H9 (cell line): ENCODE measurements around the gene SKIL. TPM values are rescaled to one million over a fixed set of nuclear protein-coding genes. Genes with fewer than 3 reads are reported as not detected.

Experiments
- DNase-seq: peaks from one replicate; pipeline ENCODE4 v3.0.0-alpha.2; 2017
- H2AFZ ChIP-seq: one replicate; pipeline ENCODE4 v1.6.1; 2013; ENCODE audit warnings: mild to moderate bottlenecking, low read length, control low read depth, moderate library complexity
- H2AK5ac ChIP-seq: 2 replicates; pipeline ENCODE4 v1.6.1; 2013; ENCODE audit warnings: low read length, control low read depth, mixed read lengths; ENCODE audit not compliant: insufficient read length
- H2BK120ac ChIP-seq: one replicate; pipeline ENCODE4 v1.6.1; 2013; ENCODE audit warnings: low read depth, mild to moderate bottlenecking, low read length, control low read depth, inconsistent platforms; ENCODE audit not compliant: poor library complexity, severe bottlenecking
- H2BK12ac ChIP-seq: 2 replicates; pipeline ENCODE4 v1.6.1; 2013; ENCODE audit warnings: low read length, control low read depth, mixed read lengths, low read depth; ENCODE audit not compliant: insufficient read length
- H2BK15ac ChIP-seq: 2 replicates; pipeline ENCODE4 v1.6.1; 2013; ENCODE audit warnings: low read depth, low read length, control low read depth
- H2BK20ac ChIP-seq: one replicate; pipeline ENCODE4 v1.6.1; 2013; ENCODE audit warnings: low read depth, mild to moderate bottlenecking, low read length, control low read depth, inconsistent platforms; ENCODE audit not compliant: poor library complexity, severe bottlenecking
- H2BK5ac ChIP-seq: 2 replicates; pipeline ENCODE4 v1.6.1; 2013; ENCODE audit warnings: low read length, control low read depth, mixed read lengths; ENCODE audit not compliant: insufficient read length
- H3K14ac ChIP-seq: 2 replicates; pipeline ENCODE4 v1.6.1; 2013; ENCODE audit warnings: low read length, control low read depth; ENCODE audit not compliant: insufficient read depth
- H3K18ac ChIP-seq: 2 replicates; pipeline ENCODE4 v1.6.1; 2013; ENCODE audit warnings: low read depth, mild to moderate bottlenecking, mixed read lengths, low read length, control low read depth; ENCODE audit not compliant: insufficient read length
- H3K23ac ChIP-seq: 2 replicates; pipeline ENCODE4 v1.6.1; 2013; ENCODE audit warnings: low read length, control low read depth, mixed read lengths, low read depth; ENCODE audit not compliant: insufficient read length
- H3K23me2 ChIP-seq: 2 replicates; pipeline ENCODE4 v1.6.1; 2013; ENCODE audit warnings: low read depth, mild to moderate bottlenecking, mixed read lengths, low read length, control low read depth; ENCODE audit not compliant: insufficient read length, poor library complexity, severe bottlenecking
- H3K27ac ChIP-seq: 2 replicates; pipeline ENCODE4 v1.5.1; 2013; ENCODE audit warnings: low read length, control low read depth, mixed read lengths, low read depth; ENCODE audit not compliant: insufficient read length
- H3K27me3 ChIP-seq: 2 replicates; pipeline ENCODE4 v1.6.1; 2013; ENCODE audit warnings: low read length, control low read depth, inconsistent platforms; ENCODE audit not compliant: insufficient read depth
- H3K4ac ChIP-seq: 2 replicates; pipeline ENCODE4 v1.6.1; 2013; ENCODE audit warnings: low read depth, mild to moderate bottlenecking, control low read depth, inconsistent platforms, low read length, moderate library complexity
- H3K4me1 ChIP-seq: 2 replicates; pipeline ENCODE4 v1.6.1; 2013; ENCODE audit warnings: low read length, control low read depth, inconsistent platforms; ENCODE audit not compliant: insufficient read depth
- H3K4me2 ChIP-seq: 2 replicates; pipeline ENCODE4 v1.6.1; 2013; ENCODE audit warnings: low read length, control low read depth, mixed read lengths; ENCODE audit not compliant: insufficient read length, insufficient read depth
- H3K56ac ChIP-seq: 2 replicates; pipeline ENCODE4 v1.6.1; 2013; ENCODE audit warnings: low read depth, mild to moderate bottlenecking, mixed read lengths, low read length, control low read depth; ENCODE audit not compliant: insufficient read length
- H3K79me1 ChIP-seq: 2 replicates; pipeline ENCODE4 v1.6.1; 2013; ENCODE audit warnings: low read depth, mild to moderate bottlenecking, moderate library complexity, low read length, control low read depth, inconsistent platforms; ENCODE audit not compliant: insufficient read depth, poor library complexity, severe bottlenecking
- H3K79me2 ChIP-seq: 2 replicates; pipeline ENCODE4 v1.6.1; 2013; ENCODE audit warnings: low read length, control low read depth, inconsistent platforms; ENCODE audit not compliant: insufficient read depth
- H3K9ac ChIP-seq: 2 replicates; pipeline ENCODE4 v1.6.1; 2013; ENCODE audit warnings: low read length, control low read depth, mixed read lengths; ENCODE audit not compliant: insufficient read length; ENCODE audit errors: extremely low read depth
- H3K9me3 ChIP-seq: one replicate; pipeline ENCODE4 v1.6.1; 2013; ENCODE audit warnings: low read depth, low read length, inconsistent platforms; ENCODE audit not compliant: control insufficient read depth
- H3T11ph ChIP-seq: one replicate; pipeline ENCODE4 v1.6.1; 2013; ENCODE audit warnings: mild to moderate bottlenecking, low read length, control low read depth, inconsistent platforms
- H4K20me1 ChIP-seq: one replicate; pipeline ENCODE4 v1.6.1; 2013; ENCODE audit not compliant: control insufficient read depth, insufficient read length, insufficient read depth
- H4K5ac ChIP-seq: 2 replicates; pipeline ENCODE4 v1.6.1; 2013; ENCODE audit warnings: low read depth, mild to moderate bottlenecking, mixed read lengths, low read length, control low read depth; ENCODE audit not compliant: insufficient read length
- H4K8ac ChIP-seq: replicated peaks from 2 replicates; pipeline ENCODE4 v1.6.1; 2013; ENCODE audit warnings: low read length, control low read depth, mixed read lengths, low read depth; ENCODE audit not compliant: insufficient read length
- H4K91ac ChIP-seq: 2 replicates; pipeline ENCODE4 v1.6.1; 2013; ENCODE audit warnings: low read depth, mild to moderate bottlenecking, moderate library complexity, mixed read lengths, low read length, control low read depth; ENCODE audit not compliant: insufficient read length
- H3K27ac Mint-ChIP-seq, 3 experiments: 2 replicates in 2 of 3; 3 replicates in 1 of 3; pipeline ENCODE4 v1.8.0; 2020 to 2021; ENCODE audit warnings: mixed read lengths in 3 of 3, mild to moderate bottlenecking in 1 of 3, moderate library complexity in 1 of 3
- H3K27me3 Mint-ChIP-seq: 2 replicates; pipeline ENCODE4 v1.8.0; 2021; ENCODE audit warnings: low read depth, mild to moderate bottlenecking, moderate library complexity, mixed read lengths
- H3K36me3 Mint-ChIP-seq, 3 experiments: 2 replicates in 2 of 3; 3 replicates in 1 of 3; pipeline ENCODE4 v1.8.0; 2020 to 2021; ENCODE audit warnings: low read depth in 3 of 3, mixed read lengths in 3 of 3; ENCODE audit not compliant: insufficient read depth in 1 of 3
- H3K4me1 Mint-ChIP-seq, 2 experiments: 2 replicates each; pipeline ENCODE4 v1.8.0; 2020; ENCODE audit warnings: mixed read lengths in 2 of 2
- H3K4me3 Mint-ChIP-seq, 2 experiments: 2 replicates in 1 of 2; 3 replicates in 1 of 2; pipeline ENCODE4 v1.8.0; 2020 to 2021; ENCODE audit warnings: mild to moderate bottlenecking in 2 of 2, mixed read lengths in 2 of 2, moderate library complexity in 1 of 2
- H3K9me3 Mint-ChIP-seq, 2 experiments: 2 replicates in 1 of 2; 3 replicates in 1 of 2; pipeline ENCODE4 v1.8.0; 2020; ENCODE audit warnings: mild to moderate bottlenecking in 2 of 2, mixed read lengths in 2 of 2, moderate library complexity in 1 of 2
- WGBS: extraction: QIAGEN DNeasy Blood & Tissue Kit; methylation state at CpG from one replicate; pipeline ENCODE4 v1.1.7; 2013; ENCODE audit warnings: missing lambda C conversion rate, low lambda C conversion rate, mixed read lengths; ENCODE audit not compliant: insufficient read length; ENCODE audit errors: extremely low coverage; 5-methylcytosine and 5-hydroxymethylcytosine counted together
- total RNA-seq: library from RNA; stranded (reverse); gene quantifications from 2 replicates; pipeline ENCODE4 v1.2.1, GENCODE V29; 2021
- TF ChIP-seq, protein P1 (sequence below): fragments of 200-600 bp; sonication (generic); conservative IDR thresholded peaks from 3 replicates; pipeline ENCODE4 v1.8.0; 2021; ENCODE audit warnings: antibody characterized with exemption, mild to moderate bottlenecking

Gene SKIL
- total RNA-seq, 1 experiment from 2014 or later = 170 TPM

DNA sequence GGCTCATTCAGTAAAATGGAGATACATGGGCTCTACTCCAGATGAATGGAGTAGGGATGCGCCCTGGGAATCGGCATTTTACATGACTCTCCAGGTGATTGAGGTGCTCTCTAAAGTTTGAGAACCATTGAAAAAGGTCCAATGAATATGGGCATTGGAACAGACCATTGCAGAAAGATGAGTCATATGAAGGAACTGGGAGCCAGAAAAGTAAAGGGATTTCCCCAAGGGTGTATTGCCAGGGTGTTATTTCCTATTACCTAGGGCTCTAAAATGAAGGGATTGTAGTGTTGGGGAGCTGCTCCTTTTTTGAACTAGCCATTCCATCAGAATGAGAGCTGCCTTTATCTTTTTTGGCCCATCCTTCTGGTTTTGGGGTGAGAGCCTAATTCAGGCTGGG is 82.8 kb downstream of the SKIL start:
- Histone ChIP-seq H3K4ac (no peak overlapping the region), H3K9me3 (no peaks in the 10 kb centered on the region), H4K8ac (no peak overlapping the region), H3K56ac (no peak overlapping the region), H2AFZ (no peak overlapping the region), H3K4me2 (no peak overlapping the region), H3K27ac (no peak overlapping the region), H3K18ac (no peak overlapping the region), H3K79me1 (no peaks in the 10 kb centered on the region), H4K91ac (no peak overlapping the region), H3K27me3 (no peaks in the 10 kb centered on the region), H3K23me2 (no peaks in the 10 kb centered on the region), H3T11ph (no peak overlapping the region), H3K9ac (no peak overlapping the region), H2BK12ac (no peak overlapping the region), H2BK15ac (no peak overlapping the region), H3K14ac (no peak overlapping the region), H4K20me1 (no peaks in the 10 kb centered on the region), H2BK120ac (no peak overlapping the region), H3K23ac (no peak overlapping the region), H2AK5ac (no peak overlapping the region), H2BK20ac (no peak overlapping the region), H3K79me2 (no peaks in the 10 kb centered on the region; the same call in 1 of the 2 replicates), H3K4me1 (peaks cover 3% of the 10 kb centered on the region; the same call in 1 of the 2 replicates), H2BK5ac (no peak overlapping the region), H4K5ac (no peak overlapping the region)
- TF ChIP-seq, protein P1, sequence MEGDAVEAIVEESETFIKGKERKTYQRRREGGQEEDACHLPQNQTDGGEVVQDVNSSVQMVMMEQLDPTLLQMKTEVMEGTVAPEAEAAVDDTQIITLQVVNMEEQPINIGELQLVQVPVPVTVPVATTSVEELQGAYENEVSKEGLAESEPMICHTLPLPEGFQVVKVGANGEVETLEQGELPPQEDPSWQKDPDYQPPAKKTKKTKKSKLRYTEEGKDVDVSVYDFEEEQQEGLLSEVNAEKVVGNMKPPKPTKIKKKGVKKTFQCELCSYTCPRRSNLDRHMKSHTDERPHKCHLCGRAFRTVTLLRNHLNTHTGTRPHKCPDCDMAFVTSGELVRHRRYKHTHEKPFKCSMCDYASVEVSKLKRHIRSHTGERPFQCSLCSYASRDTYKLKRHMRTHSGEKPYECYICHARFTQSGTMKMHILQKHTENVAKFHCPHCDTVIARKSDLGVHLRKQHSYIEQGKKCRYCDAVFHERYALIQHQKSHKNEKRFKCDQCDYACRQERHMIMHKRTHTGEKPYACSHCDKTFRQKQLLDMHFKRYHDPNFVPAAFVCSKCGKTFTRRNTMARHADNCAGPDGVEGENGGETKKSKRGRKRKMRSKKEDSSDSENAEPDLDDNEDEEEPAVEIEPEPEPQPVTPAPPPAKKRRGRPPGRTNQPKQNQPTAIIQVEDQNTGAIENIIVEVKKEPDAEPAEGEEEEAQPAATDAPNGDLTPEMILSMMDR = no peak
- H3K4me1 Mint-ChIP-seq = peaks cover 9 to 13% of the 10 kb centered on the region in 2 experiments
- WGBS = no CpG with 5 or more reads among the region's 2 CpGs
- no peak overlapping the region for H3K4me3 Mint-ChIP-seq
- no peak overlapping the region; a peak in 1 of 7 replicates for H3K27ac Mint-ChIP-seq
- DNase-seq = no peak
- H3K9me3 Mint-ChIP-seq = no peaks in the 10 kb centered on the region
- H3K27me3 Mint-ChIP-seq = peaks cover 4% of the 10 kb centered on the region; the same call in 1 of the 2 replicates
- H3K36me3 Mint-ChIP-seq = no peaks in the 10 kb centered on the region; a peak in 1 of 7 replicates
